MM.1S (cell line): Measurements from ENCODE around the gene TMEM233.

ENCODE experiments used
- EZH2 ChIP-seq: fragments of 300-600 bp; sonication (generic); optimal IDR thresholded peaks from 2 replicates; pipeline ENCODE3; 2017; ENCODE audit warnings: low read depth, mild to moderate bottlenecking, antibody characterized with exemption, low read length, mixed read lengths
- TF ChIP-seq, protein P1 (sequence below): fragments of 300-600 bp; sonication (generic); IDR thresholded peaks from 2 replicates; pipeline ENCODE4 v1.5.1; 2016; ENCODE audit warnings: antibody characterized with exemption, low read length, mixed read lengths

DNA sequence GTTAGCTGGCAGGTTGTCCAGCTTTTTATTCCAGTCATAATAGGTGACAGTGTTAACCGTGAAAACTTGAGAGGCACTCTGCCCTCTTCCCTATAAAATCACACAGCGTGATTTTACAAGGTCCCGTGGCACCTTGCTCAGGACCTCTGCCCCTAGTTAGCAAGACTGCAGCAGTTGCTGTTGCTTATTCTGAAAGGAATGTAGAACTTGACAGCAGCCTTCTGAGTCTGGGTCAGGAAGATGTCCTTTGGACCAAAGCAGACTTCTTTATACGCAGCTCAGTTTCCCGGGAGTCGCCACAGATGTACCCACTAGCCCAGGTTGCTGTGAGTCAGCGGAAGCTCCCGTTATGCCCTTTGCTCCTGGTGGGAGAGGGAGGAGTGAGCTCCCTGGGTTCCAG, 87.5 kb downstream of the TMEM233 start:
- TF ChIP-seq, protein P1, sequence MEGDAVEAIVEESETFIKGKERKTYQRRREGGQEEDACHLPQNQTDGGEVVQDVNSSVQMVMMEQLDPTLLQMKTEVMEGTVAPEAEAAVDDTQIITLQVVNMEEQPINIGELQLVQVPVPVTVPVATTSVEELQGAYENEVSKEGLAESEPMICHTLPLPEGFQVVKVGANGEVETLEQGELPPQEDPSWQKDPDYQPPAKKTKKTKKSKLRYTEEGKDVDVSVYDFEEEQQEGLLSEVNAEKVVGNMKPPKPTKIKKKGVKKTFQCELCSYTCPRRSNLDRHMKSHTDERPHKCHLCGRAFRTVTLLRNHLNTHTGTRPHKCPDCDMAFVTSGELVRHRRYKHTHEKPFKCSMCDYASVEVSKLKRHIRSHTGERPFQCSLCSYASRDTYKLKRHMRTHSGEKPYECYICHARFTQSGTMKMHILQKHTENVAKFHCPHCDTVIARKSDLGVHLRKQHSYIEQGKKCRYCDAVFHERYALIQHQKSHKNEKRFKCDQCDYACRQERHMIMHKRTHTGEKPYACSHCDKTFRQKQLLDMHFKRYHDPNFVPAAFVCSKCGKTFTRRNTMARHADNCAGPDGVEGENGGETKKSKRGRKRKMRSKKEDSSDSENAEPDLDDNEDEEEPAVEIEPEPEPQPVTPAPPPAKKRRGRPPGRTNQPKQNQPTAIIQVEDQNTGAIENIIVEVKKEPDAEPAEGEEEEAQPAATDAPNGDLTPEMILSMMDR: no peak
- TF ChIP-seq EZH2: no peak
